Tibial artery (tissue), 4 donors: Measurements from ENCODE around the gene SYNE1.
"Not testable (repeated sequence)": the region's sequence is repeated elsewhere in the genome, so short reads cannot be mapped to it uniquely, and the experiment has no call there.

Experiments
- DNase-seq, 2 donors: peaks; one replicate each; pipeline ENCODE4 v3.0.0-alpha.2; 2019
- H3K27ac ChIP-seq, 2 donors: fragments of 200-600 bp; sonication (generic) in 1 of 2; 1 replicate in 1 of 2; 2 replicates in 1 of 2; pipeline ENCODE4 v1.5.1; 2018 to 2019; ENCODE audit warnings: mild to moderate bottlenecking in 1 of 2
- H3K27me3 ChIP-seq, 2 donors: fragments of 200-600 bp; sonication (generic) in 1 of 2; one replicate each; pipeline versions ENCODE4 v1.5.1 to v1.6.0; 2016 to 2019
- H3K36me3 ChIP-seq, 3 donors: fragments of 200-600 bp; sonication (generic) in 2 of 3; one replicate each; pipeline ENCODE4 v1.5.1; 2016 to 2019; ENCODE audit warnings: mild to moderate bottlenecking in 2 of 3
- H3K4me1 ChIP-seq, 4 donors: fragments of 200-600 bp; sonication (generic) in 2 of 4; 1 replicate in 3 of 4; 2 replicates in 1 of 4; pipeline ENCODE4 v1.5.1; 2016 to 2019
- H3K4me3 ChIP-seq, 2 donors: fragments of 200-600 bp; sonication (generic) in 1 of 2; 1 replicate in 1 of 2; 2 replicates in 1 of 2; pipeline ENCODE4 v1.5.1; 2018 to 2019; ENCODE audit warnings: mild to moderate bottlenecking in 2 of 2
- H3K9me3 ChIP-seq, 3 donors: fragments of 200-600 bp; sonication (generic) in 1 of 3; one replicate each; pipeline ENCODE4 v1.5.1; 2016 to 2019
- CTCF ChIP-seq, 2 experiments: fragments of 200-600 bp in 1 of 2; fragments of 450-650 bp in 1 of 2; IDR thresholded peaks; one replicate each; pipeline ENCODE4 v1.5.1; 2017 to 2019; ENCODE audit warnings: antibody characterized with exemption in 2 of 2, mild to moderate bottlenecking in 1 of 2, moderate library complexity in 1 of 2
- intact Hi-C: fragments of 100-400 bp; cut with DNase I; formaldehyde crosslinking; loops from one replicate; pipeline ENCODE4 v1.15.0; 2023; ENCODE audit warnings: low total_unique reads

Gene SYNE1

GRCh38 chr6:152148412-152148811, 488.8 kb downstream of the SYNE1 start:
- Histone ChIP-seq H3K36me3 (peaks cover 63 to 81% (median 73%) of the 10 kb centered on the region in 3 donors), H3K4me1 (peaks cover 0 to 22% (median 3%) of the 10 kb centered on the region in 4 donors), H3K4me3 (no peak overlapping the region), H3K27me3 (no peaks in the 10 kb centered on the region), H3K9me3 (no peaks in the 10 kb centered on the region), H3K27ac (no peak overlapping the region)
- intact Hi-C loops, result loop anchor here (10.0 kb wide), 1 partner anchor 116 kb away; no protein-coding TSS in a partner anchor
- DNase-seq, result no peak
- no peak for TF ChIP-seq CTCF (IDR thresholded peaks at IDR 0.05)

- H3K36me3 ChIP-seq, result peaks cover 73 to 85% (median 74%) of the 10 kb centered on the region in 3 donors
- H3K4me3 ChIP-seq, result no peak overlapping the region
- no peak overlapping the region for H3K27ac ChIP-seq
- no peak for DNase-seq
- intact Hi-C loops, result loop anchor here (10.0 kb wide), 1 partner anchor 118 kb away; no protein-coding TSS in a partner anchor
- H3K9me3 ChIP-seq, result no peaks in the 10 kb centered on the region
- no peaks in the 10 kb centered on the region for H3K27me3 ChIP-seq
- peaks cover 0 to 22% (median 3%) of the 10 kb centered on the region in 4 donors for H3K4me1 ChIP-seq
- no peak for TF ChIP-seq CTCF (IDR thresholded peaks at IDR 0.05)
Measured at GRCh38 chr6:152147269-152147668, 489.9 kb downstream of the SYNE1 start.

DNA sequence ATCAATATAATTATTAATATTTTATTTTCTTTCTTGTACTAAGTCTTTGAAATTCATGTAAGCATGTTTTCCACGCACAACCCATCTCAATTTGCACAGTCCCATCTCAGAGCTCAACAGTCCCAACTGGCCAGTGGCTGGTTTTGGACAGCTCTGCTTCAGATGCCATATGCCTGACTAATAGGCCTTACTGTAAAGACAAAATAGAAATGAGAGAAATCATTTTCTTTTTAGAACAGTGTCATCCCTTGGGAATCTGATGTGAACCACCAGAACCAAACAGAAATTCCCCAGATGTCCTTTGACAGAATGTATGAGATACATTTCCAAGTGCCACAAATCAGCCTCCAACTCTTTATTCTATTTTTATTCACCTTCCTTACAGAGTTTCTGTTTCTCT, 490.8 kb downstream of the SYNE1 start:
- Histone ChIP-seq H3K36me3 (peaks cover 70 to 81% (median 73%) of the 10 kb centered on the region in 3 donors), H3K4me3 (no peak overlapping the region)

DNA sequence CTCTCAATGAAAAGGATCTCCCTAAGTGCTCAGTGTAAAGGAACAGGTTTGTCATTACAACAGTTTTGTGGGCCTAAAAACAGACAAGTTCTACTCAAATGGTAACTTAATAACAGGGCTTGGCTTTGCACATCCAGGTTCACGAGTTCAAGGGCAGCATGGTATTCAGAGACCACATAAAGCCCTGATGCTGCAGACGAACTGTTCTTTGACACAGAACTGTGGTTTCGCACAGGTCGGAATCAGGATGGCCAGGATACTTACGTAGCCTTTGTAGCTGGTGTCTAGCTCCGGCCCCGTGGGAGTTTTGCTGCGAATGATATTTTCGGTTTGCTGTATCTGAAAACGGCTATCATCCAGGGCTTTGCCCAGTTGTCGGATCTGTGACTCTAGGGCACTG, 493.8 kb downstream of the SYNE1 start:
- Histone ChIP-seq H3K36me3 (peaks cover 74 to 82% (median 76%) of the 10 kb centered on the region in 3 donors), H3K4me3 (no peak overlapping the region), H3K4me1 (peaks cover 0 to 14% (median 3%) of the 10 kb centered on the region in 4 donors), H3K27me3 (no peaks in the 10 kb centered on the region), H3K27ac (no peak overlapping the region), H3K9me3 (no peaks in the 10 kb centered on the region)
- TF ChIP-seq CTCF (IDR thresholded peaks at IDR 0.05), result no peak
- DNase-seq, result no peak
- intact Hi-C loops, result loop anchor here (10.0 kb wide), 1 partner anchor 121 kb away; no protein-coding TSS in a partner anchor

More for the DNA sequence above, 490.8 kb downstream of the SYNE1 start:
- no peak overlapping the region for H3K27ac ChIP-seq
- TF ChIP-seq CTCF (IDR thresholded peaks at IDR 0.05), result no peak
- H3K9me3 ChIP-seq, result no peaks in the 10 kb centered on the region
- intact Hi-C loops, result loop anchor here (10.0 kb wide), 1 partner anchor 118 kb away; no protein-coding TSS in a partner anchor
- H3K27me3 ChIP-seq, result no peaks in the 10 kb centered on the region
- no peak for DNase-seq
- peaks cover 0 to 26% (median 3%) of the 10 kb centered on the region in 4 donors for H3K4me1 ChIP-seq

GRCh38 chr6:152142105-152142504, 495.1 kb downstream of the SYNE1 start:
- Histone ChIP-seq H3K27me3 (no peaks in the 10 kb centered on the region), H3K27ac (no peak overlapping the region), H3K4me1 (peaks cover 0 to 13% (median 3%) of the 10 kb centered on the region in 4 donors), H3K9me3 (no peaks in the 10 kb centered on the region), H3K36me3 (peaks cover 67 to 80% (median 73%) of the 10 kb centered on the region in 3 donors), H3K4me3 (no peak overlapping the region)
- intact Hi-C loops, result loop anchor here (10.0 kb wide), 1 partner anchor 123 kb away; no protein-coding TSS in a partner anchor
- no peak for TF ChIP-seq CTCF (IDR thresholded peaks at IDR 0.05)
- no peak for DNase-seq

- H3K4me3 ChIP-seq, H3K27ac ChIP-seq, H3K9me3 ChIP-seq, DNase-seq, intact Hi-C loops, H3K4me1 ChIP-seq, H3K27me3 ChIP-seq: not testable (repeated sequence)
- H3K36me3 ChIP-seq, result peaks cover 84 to 85% (median 85%) of the 10 kb centered on the region in 3 donors
Measured at GRCh38 chr6:152138344-152138743, 498.8 kb downstream of the SYNE1 start.
